ENCODE results near the gene HIF1A.

DNA sequence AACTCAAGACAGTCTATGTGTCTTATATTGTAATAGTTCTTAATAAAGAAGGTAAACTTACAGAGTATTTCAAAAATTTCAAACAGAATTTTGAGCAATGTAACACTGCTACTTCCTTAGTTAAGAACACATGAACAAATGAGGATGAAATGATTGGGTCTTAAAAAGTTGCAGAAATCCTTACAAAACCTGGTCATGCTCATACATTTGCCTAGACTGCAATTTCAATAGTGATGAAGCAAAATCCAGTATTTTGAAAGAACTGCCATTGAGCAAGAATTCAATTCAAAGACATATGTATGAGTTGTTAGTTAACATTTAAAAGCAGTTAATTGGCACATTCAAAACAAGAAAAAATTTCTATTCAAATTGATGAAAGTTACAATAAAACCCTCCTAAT, 17.8 kb upstream of the HIF1A start:
- TF ChIP-seq YY1 (IDR thresholded peaks at IDR 0.05; ENCODE audit: insufficient read depth, insufficient read length) (no peak), SUZ12 (IDR thresholded peaks at IDR 0.05; ENCODE audit: extremely low read depth, insufficient read depth, insufficient read length) (no peak)

Data from NT2/D1 (cell line).